ENCODE measurements around the gene SCP2. TPM values are rescaled to one million over a fixed set of nuclear protein-coding genes. Genes with fewer than 3 reads are reported as not detected.

The SCP2 gene
- total RNA-seq, 2 experiments from 2014 or later: 63.9 to 75.5 TPM

- no peaks in the 10 kb centered on the region for H3K4me1 ChIP-seq (ENCODE audit: insufficient read depth, low read length, poor library complexity, severe bottlenecking)
- TF ChIP-seq, protein P1, sequence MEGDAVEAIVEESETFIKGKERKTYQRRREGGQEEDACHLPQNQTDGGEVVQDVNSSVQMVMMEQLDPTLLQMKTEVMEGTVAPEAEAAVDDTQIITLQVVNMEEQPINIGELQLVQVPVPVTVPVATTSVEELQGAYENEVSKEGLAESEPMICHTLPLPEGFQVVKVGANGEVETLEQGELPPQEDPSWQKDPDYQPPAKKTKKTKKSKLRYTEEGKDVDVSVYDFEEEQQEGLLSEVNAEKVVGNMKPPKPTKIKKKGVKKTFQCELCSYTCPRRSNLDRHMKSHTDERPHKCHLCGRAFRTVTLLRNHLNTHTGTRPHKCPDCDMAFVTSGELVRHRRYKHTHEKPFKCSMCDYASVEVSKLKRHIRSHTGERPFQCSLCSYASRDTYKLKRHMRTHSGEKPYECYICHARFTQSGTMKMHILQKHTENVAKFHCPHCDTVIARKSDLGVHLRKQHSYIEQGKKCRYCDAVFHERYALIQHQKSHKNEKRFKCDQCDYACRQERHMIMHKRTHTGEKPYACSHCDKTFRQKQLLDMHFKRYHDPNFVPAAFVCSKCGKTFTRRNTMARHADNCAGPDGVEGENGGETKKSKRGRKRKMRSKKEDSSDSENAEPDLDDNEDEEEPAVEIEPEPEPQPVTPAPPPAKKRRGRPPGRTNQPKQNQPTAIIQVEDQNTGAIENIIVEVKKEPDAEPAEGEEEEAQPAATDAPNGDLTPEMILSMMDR (conservative IDR thresholded peaks at IDR 0.05; ENCODE audit: low read length): no peak
- TF ChIP-seq EZH2phosphoT487 (IDR thresholded peaks at IDR 0.05; ENCODE audit: borderline replicate concordance, low read depth, low read length): no peak
- no peak overlapping the region for H3K4me3 ChIP-seq (ENCODE audit: low read depth, low read length, poor library complexity, severe bottlenecking)
- no peaks in the 10 kb centered on the region for H3K79me2 ChIP-seq (ENCODE audit: insufficient read depth, low read depth, low read length)
- no peaks in the 10 kb centered on the region for H3K9me3 ChIP-seq (ENCODE audit: low read length)
- no peak for DNase-seq (ENCODE audit: low spot score)
- no peaks in the 10 kb centered on the region for H3K9me2 ChIP-seq (ENCODE audit: insufficient read depth, low read length)
- H2AFZ ChIP-seq (ENCODE audit: low read length): no peak overlapping the region
- no peak overlapping the region for H3K27ac ChIP-seq (ENCODE audit: low read depth, low read length, poor library complexity, severe bottlenecking)
- CTCF ChIA-PET (ENCODE audit: unreplicated experiment): no interaction called here
- H3K36me3 ChIP-seq (ENCODE audit: insufficient read depth, low read length): no peaks in the 10 kb centered on the region
- POLR2A ChIA-PET: interaction anchor here (0.7 kb wide), 1 partner anchor 75 kb away, joined by 4 read pairs; no protein-coding TSS in a partner anchor
- intact Hi-C loops (cut with micrococcal nuclease; ENCODE audit: unreplicated experiment): no loop called here
- no peaks in the 10 kb centered on the region for H4K20me1 ChIP-seq (ENCODE audit: insufficient read depth, low read length)
- H3K4me2 ChIP-seq (ENCODE audit: low read length): no peak overlapping the region
- BruUV-seq (replicated peaks): no TSS peak
These were observed 147.5 kb downstream of the SCP2 start for GRCh38 chr1:53074313-53075154.

DNA sequence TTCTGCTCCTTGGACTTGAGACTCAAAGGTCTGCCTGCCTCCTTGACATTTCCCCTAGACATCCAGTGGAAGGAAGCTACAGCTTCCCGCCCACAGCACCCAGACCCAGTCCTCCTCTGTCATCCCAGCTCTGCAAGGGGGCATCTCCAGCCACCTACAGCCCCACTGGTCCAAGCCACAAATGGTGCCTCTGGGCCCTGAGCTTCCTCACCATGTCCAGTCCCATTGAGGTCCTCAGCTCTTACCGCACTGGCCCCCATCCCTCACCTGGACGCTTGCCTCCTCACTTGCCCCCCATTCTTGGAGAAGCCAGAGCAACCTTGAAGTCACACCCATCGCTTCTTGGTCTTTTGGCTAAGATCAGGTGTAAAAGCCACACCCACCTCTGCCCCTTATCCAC lies 148.1 kb downstream of the SCP2 start:
- CTCF ChIA-PET (ENCODE audit: unreplicated experiment): no interaction called here
- Histone ChIP-seq H3K9me2 (ENCODE audit: insufficient read depth, low read length) (no peaks in the 10 kb centered on the region), H2AFZ (ENCODE audit: low read length) (no peak overlapping the region), H3K9me3 (ENCODE audit: low read length) (no peaks in the 10 kb centered on the region), H3K27ac (ENCODE audit: low read depth, low read length, poor library complexity, severe bottlenecking) (no peak overlapping the region), H3K79me2 (ENCODE audit: insufficient read depth, low read depth, low read length) (no peaks in the 10 kb centered on the region), H3K4me1 (ENCODE audit: insufficient read depth, low read length, poor library complexity, severe bottlenecking) (no peaks in the 10 kb centered on the region), H3K36me3 (ENCODE audit: insufficient read depth, low read length) (no peaks in the 10 kb centered on the region), H4K20me1 (ENCODE audit: insufficient read depth, low read length) (no peaks in the 10 kb centered on the region), H3K4me2 (ENCODE audit: low read length) (no peak overlapping the region), H3K4me3 (ENCODE audit: low read depth, low read length, poor library complexity, severe bottlenecking) (no peak overlapping the region)
- intact Hi-C loops (cut with micrococcal nuclease; ENCODE audit: unreplicated experiment): no loop called here
- no peak for DNase-seq (ENCODE audit: low spot score)
- no TSS peak for BruUV-seq (replicated peaks)
- TF ChIP-seq, protein P1 (conservative IDR thresholded peaks at IDR 0.05; ENCODE audit: low read length): no peak
- no peak for TF ChIP-seq EZH2phosphoT487 (IDR thresholded peaks at IDR 0.05; ENCODE audit: borderline replicate concordance, low read depth, low read length)
- POLR2A ChIA-PET: interaction anchor here (0.7 kb wide), 1 partner anchor 75 kb away, joined by 4 read pairs; no protein-coding TSS in a partner anchor

GRCh38 chr1:53075761-53076163 lies 148.7 kb downstream of the SCP2 start:
- Histone ChIP-seq H3K9me2 (ENCODE audit: insufficient read depth, low read length) (no peaks in the 10 kb centered on the region), H3K27ac (ENCODE audit: low read depth, low read length, poor library complexity, severe bottlenecking) (no peak overlapping the region), H2AFZ (ENCODE audit: low read length) (no peak overlapping the region), H3K4me2 (ENCODE audit: low read length) (no peak overlapping the region), H3K4me1 (ENCODE audit: insufficient read depth, low read length, poor library complexity, severe bottlenecking) (no peaks in the 10 kb centered on the region), H3K9me3 (ENCODE audit: low read length) (no peaks in the 10 kb centered on the region), H3K36me3 (ENCODE audit: insufficient read depth, low read length) (no peaks in the 10 kb centered on the region), H3K79me2 (ENCODE audit: insufficient read depth, low read depth, low read length) (no peaks in the 10 kb centered on the region), H4K20me1 (ENCODE audit: insufficient read depth, low read length) (no peaks in the 10 kb centered on the region), H3K4me3 (ENCODE audit: low read depth, low read length, poor library complexity, severe bottlenecking) (no peak overlapping the region)
- CTCF ChIA-PET (ENCODE audit: unreplicated experiment): no interaction called here
- intact Hi-C loops (cut with micrococcal nuclease; ENCODE audit: unreplicated experiment): no loop called here
- POLR2A ChIA-PET: no interaction called here
- DNase-seq (ENCODE audit: low spot score): no peak
- no TSS peak for BruUV-seq (replicated peaks)
- TF ChIP-seq, protein P1 (conservative IDR thresholded peaks at IDR 0.05; ENCODE audit: low read length): no peak
- no peak for TF ChIP-seq EZH2phosphoT487 (IDR thresholded peaks at IDR 0.05; ENCODE audit: borderline replicate concordance, low read depth, low read length)

Measured in OCI-LY7 (cell line).